K562 (cell line): Measurements from ENCODE around the gene BICC1.

Experiments
- CTCF ChIP-seq, 3 experiments: IDR thresholded peaks in 2 of 3; conservative IDR thresholded peaks in 1 of 3; 2 replicates each; pipeline ENCODE4 v1.5.1; 2011 to 2012; ENCODE audit warnings: low read length in 3 of 3, mild to moderate bottlenecking in 3 of 3, control low read depth in 2 of 3, improper control_type of control experiment in 1 of 3, inconsistent platforms in 1 of 3, low read depth in 1 of 3, mixed read lengths in 1 of 3, moderate library complexity in 1 of 3; ENCODE audit not compliant: insufficient read depth in 2 of 3
- FOSL1 ChIP-seq: fragments of 200-800 bp; sonication (Bioruptor generic); conservative IDR thresholded peaks from 2 replicates; pipeline ENCODE4 v1.6.1; 2016; ENCODE audit warnings: missing genetic modification characterization, missing compliant biosample characterization
- NRF1 ChIP-seq, 2 experiments: fragments of 450-650 bp; IDR thresholded peaks in 1 of 2; conservative IDR thresholded peaks in 1 of 2; 2 replicates each; pipeline ENCODE4 v1.6.1; 2014; ENCODE audit warnings: mild to moderate bottlenecking in 2 of 2
- POLR2A ChIP-seq: fragments of 450-650 bp; conservative IDR thresholded peaks from 2 replicates; pipeline ENCODE4 v1.6.1; 2016
- SREBF2 ChIP-seq: sonication (generic); formaldehyde crosslinking; IDR thresholded peaks from 2 replicates; pipeline ENCODE4 v1.4.0; 2020; ENCODE audit warnings: mild to moderate bottlenecking, missing genetic modification reagents
- ZNF274 ChIP-seq: IDR thresholded peaks from 2 replicates; pipeline ENCODE4 v1.6.1; 2011; ENCODE audit warnings: low read depth, mild to moderate bottlenecking, low read length, moderate library complexity, borderline replicate concordance
- TF ChIP-seq, protein P1 (sequence below): fragments of 450-650 bp; IDR thresholded peaks from 2 replicates; pipeline ENCODE4 v1.6.1; 2018; ENCODE audit warnings: mild to moderate bottlenecking, low read depth; ENCODE audit not compliant: partially characterized antibody

DNA sequence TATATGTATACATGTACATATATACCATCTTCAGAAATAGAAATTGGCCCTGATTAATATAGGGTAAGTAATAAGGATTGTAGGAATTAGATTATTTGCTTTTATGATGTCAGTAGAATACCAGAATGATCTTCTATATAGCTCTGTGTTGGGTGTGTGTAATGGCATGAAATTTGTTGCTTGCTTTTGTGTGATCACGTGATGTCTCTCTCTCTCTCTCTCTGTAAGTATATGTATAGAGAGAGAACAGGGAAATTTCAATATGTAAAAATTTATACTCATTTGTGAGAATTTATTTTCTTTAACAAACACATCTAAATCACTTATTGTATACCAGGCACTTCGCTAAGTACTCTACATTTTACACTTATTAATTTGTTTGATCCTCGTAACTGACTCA lies 272.7 kb downstream of the BICC1 start:
- TF ChIP-seq CTCF (IDR thresholded peaks at IDR 0.05 in 2 of 3, conservative IDR thresholded peaks at IDR 0.05 in 1 of 3; ENCODE audit: insufficient read depth in 2 of 3, low read depth in 1 of 3, low read length in 3 of 3) (no peak), SREBF2 (CRISPR knock-in tag) (no peak), ZNF274 (no peak), FOSL1 (tag) (no peak), NRF1 (conservative IDR thresholded peaks at IDR 0.05 in 1 of 2, IDR thresholded peaks at IDR 0.05 in 1 of 2) (no peak), POLR2A (no peak)
- TF ChIP-seq, protein P1, sequence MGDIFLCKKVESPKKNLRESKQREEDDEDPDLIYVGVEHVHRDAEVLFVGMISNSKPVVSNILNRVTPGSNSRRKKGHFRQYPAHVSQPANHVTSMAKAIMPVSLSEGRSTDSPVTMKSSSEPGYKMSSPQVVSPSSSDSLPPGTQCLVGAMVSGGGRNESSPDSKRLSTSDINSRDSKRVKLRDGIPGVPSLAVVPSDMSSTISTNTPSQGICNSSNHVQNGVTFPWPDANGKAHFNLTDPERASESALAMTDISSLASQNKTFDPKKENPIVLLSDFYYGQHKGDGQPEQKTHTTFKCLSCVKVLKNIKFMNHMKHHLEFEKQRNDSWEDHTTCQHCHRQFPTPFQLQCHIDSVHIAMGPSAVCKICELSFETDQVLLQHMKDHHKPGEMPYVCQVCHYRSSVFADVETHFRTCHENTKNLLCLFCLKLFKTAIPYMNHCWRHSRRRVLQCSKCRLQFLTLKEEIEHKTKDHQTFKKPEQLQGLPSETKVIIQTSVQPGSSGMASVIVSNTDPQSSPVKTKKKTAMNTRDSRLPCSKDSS: no peak
